Activated CD8-positive, alpha-beta T cell treated with anti-CD3 and anti-CD28 coated beads, Interleukin-2, amount 10 ng/mL, durations not matched to agents 7 days and 5 days (primary cell): ENCODE measurements around the gene RARG. TPM values are rescaled to one million over a fixed set of nuclear protein-coding genes. Genes with fewer than 3 reads are reported as not detected.

Source experiments
- ATAC-seq: fragments of 150-1000 bp; cut with Tn5 transposase; one replicate; pipeline ENCODE4 v1.10.0; 2021; ENCODE audit warnings: moderate library complexity
- CTCF ChIA-PET: fragments of 350-600 bp; sonication (Branson Sonifier 250); formaldehyde crosslinking; loops from one replicate; lab custom pipeline; 2021; ENCODE audit warnings: antibody characterized with exemption; lab: Charles Lee
- POLR2A ChIA-PET: fragments of 350-600 bp; sonication (Branson Sonifier 250); formaldehyde crosslinking; loops from one replicate; lab custom pipeline; 2021; ENCODE audit warnings: antibody characterized with exemption; lab: Charles Lee
- DNase-seq: peaks from one replicate; pipeline ENCODE4 v3.0.0-alpha.2; 2020
- H3K27ac Mint-ChIP-seq: one replicate; pipeline ENCODE4 v1.8.0; 2021; ENCODE audit warnings: mild to moderate bottlenecking, mixed read lengths
- H3K27me3 Mint-ChIP-seq: one replicate; pipeline ENCODE4 v1.8.0; 2021; ENCODE audit warnings: low read depth, mixed read lengths
- H3K36me3 Mint-ChIP-seq: one replicate; pipeline ENCODE4 v1.8.0; 2021; ENCODE audit warnings: low read depth, mixed read lengths
- H3K4me1 Mint-ChIP-seq: one replicate; pipeline ENCODE4 v1.8.0; 2021; ENCODE audit warnings: low read depth, mixed read lengths
- H3K4me3 Mint-ChIP-seq: one replicate; pipeline ENCODE4 v1.8.0; 2021; ENCODE audit warnings: mild to moderate bottlenecking, mixed read lengths
- H3K9me3 Mint-ChIP-seq: one replicate; pipeline ENCODE4 v1.8.0; 2022; ENCODE audit warnings: mixed read lengths; ENCODE audit not compliant: insufficient read depth
- total RNA-seq, 2 experiments: library from RNA; stranded (reverse); gene quantifications; one replicate each; pipeline ENCODE4 v1.2.3, GENCODE V29; 2021

The RARG gene
- total RNA-seq, 2 experiments from 2014 or later = 44.1 to 45.9 TPM

- peak overlapping the region; percentile 50 for H3K4me3 Mint-ChIP-seq
- H3K9me3 Mint-ChIP-seq = no peaks in the 10 kb centered on the region
- ATAC-seq = no peak
- no peak for DNase-seq
- peaks cover 65% of the 10 kb centered on the region for H3K4me1 Mint-ChIP-seq
- H3K27me3 Mint-ChIP-seq = no peaks in the 10 kb centered on the region
- H3K27ac Mint-ChIP-seq = no peak overlapping the region
- CTCF ChIA-PET = interaction anchor here (1.1 to 3.2 kb wide), 3 partner anchors 11 to 18 kb away, joined by 4 to 12 read pairs (median 8); a partner anchor contains a TSS
- peaks cover 4% of the 10 kb centered on the region for H3K36me3 Mint-ChIP-seq
- POLR2A ChIA-PET = no interaction called here
Observed at GRCh38 chr12:53231671-53231920, 413 bp downstream of the RARG start.

- Mint-ChIP-seq H3K36me3 (peaks cover 7% of the 10 kb centered on the region), H3K4me1 (peaks cover 60% of the 10 kb centered on the region), H3K9me3 (no peaks in the 10 kb centered on the region), H3K4me3 (no peak overlapping the region), H3K27ac (peak overlapping the region; percentile 5), H3K27me3 (no peaks in the 10 kb centered on the region)
- ChIA-PET POLR2A (interaction anchor here (1.9 kb wide), 1 partner anchor 10 kb away, joined by 6 read pairs; no protein-coding TSS in a partner anchor), CTCF (interaction anchor here (0.7 to 3.2 kb wide), 4 partner anchors 10 to 279 kb away, joined by 3 to 12 read pairs (median 7); a partner anchor contains a TSS)
- DNase-seq (no peak), ATAC-seq (no peak)
Observed at GRCh38 chr12:53230108-53230845, 1.7 kb downstream of the RARG start.

- H3K27ac Mint-ChIP-seq = peak overlapping the region; percentile 32
- no peak for DNase-seq
- no peak for ATAC-seq
- ChIA-PET POLR2A (interaction anchor here (1.9 kb wide), 1 partner anchor 9 kb away, joined by 6 read pairs; no protein-coding TSS in a partner anchor), CTCF (interaction anchor here (0.8 to 3.2 kb wide), 5 partner anchors 10 to 130 kb away, joined by 3 to 12 read pairs (median 6); partner anchors contain the start of gene AAAS)
- H3K4me1 Mint-ChIP-seq = peaks cover 64% of the 10 kb centered on the region
- H3K27me3 Mint-ChIP-seq = no peaks in the 10 kb centered on the region
- H3K4me3 Mint-ChIP-seq = no peak overlapping the region
- no peaks in the 10 kb centered on the region for H3K9me3 Mint-ChIP-seq
- H3K36me3 Mint-ChIP-seq = peaks cover 11% of the 10 kb centered on the region
Observed at GRCh38 chr12:53229454-53229853, 2.6 kb downstream of the RARG start.

- peaks cover 66% of the 10 kb centered on the region for H3K4me1 Mint-ChIP-seq
- no peaks in the 10 kb centered on the region for H3K9me3 Mint-ChIP-seq
- H3K27ac Mint-ChIP-seq = no peak overlapping the region
- CTCF ChIA-PET = interaction anchor here (1.0 to 1.4 kb wide), 3 partner anchors 14 to 23 kb away, joined by 5 read pairs; no protein-coding TSS in a partner anchor
- no peaks in the 10 kb centered on the region for H3K27me3 Mint-ChIP-seq
- POLR2A ChIA-PET = interaction anchor here (1.2 kb wide), 1 partner anchor 40 kb away, joined by 6 read pairs; no protein-coding TSS in a partner anchor
- H3K4me3 Mint-ChIP-seq = no peak overlapping the region
- no peak for ATAC-seq
- DNase-seq = no peak
- peaks cover 11% of the 10 kb centered on the region for H3K36me3 Mint-ChIP-seq
Observed at GRCh38 chr12:53227836-53228235, 4.2 kb downstream of the RARG start.

GRCh38 chr12:53227341-53227740 is 4.7 kb downstream of the RARG start:
- ATAC-seq (no peak), DNase-seq (no peak)
- Mint-ChIP-seq H3K27ac (no peak overlapping the region), H3K4me1 (peaks cover 66% of the 10 kb centered on the region), H3K27me3 (no peaks in the 10 kb centered on the region), H3K36me3 (peaks cover 11% of the 10 kb centered on the region), H3K9me3 (no peaks in the 10 kb centered on the region), H3K4me3 (no peak overlapping the region)
- POLR2A ChIA-PET = no interaction called here
- CTCF ChIA-PET = interaction anchor here (1.4 kb wide), 1 partner anchor 14 kb away, joined by 5 read pairs; no protein-coding TSS in a partner anchor

- ChIA-PET POLR2A (no interaction called here), CTCF (interaction anchor here (1.4 kb wide), 1 partner anchor 10 kb away, joined by 3 read pairs; no protein-coding TSS in a partner anchor)
- DNase-seq = no peak
- Mint-ChIP-seq H3K36me3 (peaks cover 11% of the 10 kb centered on the region), H3K4me3 (no peak overlapping the region), H3K27me3 (no peaks in the 10 kb centered on the region), H3K9me3 (no peaks in the 10 kb centered on the region), H3K4me1 (peaks cover 70% of the 10 kb centered on the region), H3K27ac (no peak overlapping the region)
- no peak for ATAC-seq
Observed at GRCh38 chr12:53226815-53227214, 5.2 kb downstream of the RARG start.

- no peaks in the 10 kb centered on the region for H3K9me3 Mint-ChIP-seq
- ATAC-seq = no peak
- no peaks in the 10 kb centered on the region for H3K27me3 Mint-ChIP-seq
- no peak for DNase-seq
- H3K27ac Mint-ChIP-seq = peak overlapping the region; percentile 74
- H3K4me1 Mint-ChIP-seq = peaks cover 66% of the 10 kb centered on the region
- peaks cover 11% of the 10 kb centered on the region for H3K36me3 Mint-ChIP-seq
- no peak overlapping the region for H3K4me3 Mint-ChIP-seq
- CTCF ChIA-PET = interaction anchor here (0.8 to 1.9 kb wide), 4 partner anchors 11 to 66 kb away, joined by 3 to 5 read pairs (median 3); partner anchors contain the start of gene ESPL1
- POLR2A ChIA-PET = no interaction called here
Observed at GRCh38 chr12:53225635-53226424, 6.2 kb downstream of the RARG start.

GRCh38 chr12:53224897-53225634 is 6.9 kb downstream of the RARG start:
- ChIA-PET POLR2A (no interaction called here), CTCF (interaction anchor here (0.8 to 1.9 kb wide), 4 partner anchors 11 to 65 kb away, joined by 3 to 5 read pairs (median 3); partner anchors contain the start of gene ESPL1)
- Mint-ChIP-seq H3K27me3 (no peaks in the 10 kb centered on the region), H3K36me3 (peaks cover 11% of the 10 kb centered on the region), H3K9me3 (no peaks in the 10 kb centered on the region), H3K27ac (peak overlapping the region; percentile 74), H3K4me3 (no peak overlapping the region), H3K4me1 (peaks cover 67% of the 10 kb centered on the region)
- ATAC-seq (no peak), DNase-seq (no peak)

- DNase-seq (no peak), ATAC-seq (no peak)
- ChIA-PET CTCF (interaction anchor here (0.8 to 2.2 kb wide), 6 partner anchors 10 to 64 kb away, joined by 3 to 14 read pairs (median 5); partner anchors contain the start of gene ESPL1), POLR2A (interaction anchor here (0.9 to 2.1 kb wide), 3 partner anchors 10 to 29 kb away, joined by 3 to 11 read pairs (median 5); no protein-coding TSS in a partner anchor)
- Mint-ChIP-seq H3K9me3 (no peaks in the 10 kb centered on the region), H3K4me1 (peaks cover 64% of the 10 kb centered on the region), H3K27me3 (no peaks in the 10 kb centered on the region), H3K27ac (peak overlapping the region; percentile 74), H3K4me3 (peak overlapping the region; percentile 52), H3K36me3 (peaks cover 15% of the 10 kb centered on the region)
Observed at GRCh38 chr12:53224061-53224896, 7.7 kb downstream of the RARG start.

GRCh38 chr12:53223389-53224060 is 8.5 kb downstream of the RARG start:
- Mint-ChIP-seq H3K4me3 (peak overlapping the region; percentile 74), H3K9me3 (no peaks in the 10 kb centered on the region), H3K27ac (peak overlapping the region; percentile 92), H3K27me3 (no peaks in the 10 kb centered on the region), H3K4me1 (peaks cover 66% of the 10 kb centered on the region), H3K36me3 (peaks cover 20% of the 10 kb centered on the region)
- CTCF ChIA-PET = interaction anchor here (0.9 to 2.2 kb wide), 6 partner anchors 9 to 98 kb away, joined by 3 to 14 read pairs (median 6); partner anchors contain the start of gene AAAS
- ATAC-seq = no peak
- POLR2A ChIA-PET = interaction anchor here (0.9 to 2.1 kb wide), 3 partner anchors 11 to 30 kb away, joined by 3 to 11 read pairs (median 5); no protein-coding TSS in a partner anchor
- DNase-seq = peak; percentile 53
